ENCODE measurements around the gene CCDC192.

GRCh38 chr5:127671218-127671617 is 32.0 kb upstream of the CCDC192 start:
- TF ChIP-seq POLR2AphosphoS5 (IDR thresholded peaks at IDR 0.05; ENCODE audit: low read depth) (no peak), JUNB (IDR thresholded peaks at IDR 0.05; ENCODE audit: unreplicated experiment) (no peak), CTCF (conservative IDR thresholded peaks at IDR 0.05; ENCODE audit: low read depth in 2 of 2) (no peak), EZH2phosphoT487 (IDR thresholded peaks at IDR 0.05; ENCODE audit: unreplicated experiment) (no peak), ZNF462 (CRISPR knock-in tag; IDR thresholded peaks at IDR 0.05) (no peak), EZH2 (IDR thresholded peaks at IDR 0.05; ENCODE audit: low read depth, unreplicated experiment) (no peak), CREB1 (CRISPR knock-in tag; IDR thresholded peaks at IDR 0.05; ENCODE audit: low read depth) (no peak), STAT1 (IDR thresholded peaks at IDR 0.05; ENCODE audit: unreplicated experiment) (no peak), NANOG (IDR thresholded peaks at IDR 0.05; ENCODE audit: borderline replicate concordance) (no peak)
- TF ChIP-seq, protein P1, sequence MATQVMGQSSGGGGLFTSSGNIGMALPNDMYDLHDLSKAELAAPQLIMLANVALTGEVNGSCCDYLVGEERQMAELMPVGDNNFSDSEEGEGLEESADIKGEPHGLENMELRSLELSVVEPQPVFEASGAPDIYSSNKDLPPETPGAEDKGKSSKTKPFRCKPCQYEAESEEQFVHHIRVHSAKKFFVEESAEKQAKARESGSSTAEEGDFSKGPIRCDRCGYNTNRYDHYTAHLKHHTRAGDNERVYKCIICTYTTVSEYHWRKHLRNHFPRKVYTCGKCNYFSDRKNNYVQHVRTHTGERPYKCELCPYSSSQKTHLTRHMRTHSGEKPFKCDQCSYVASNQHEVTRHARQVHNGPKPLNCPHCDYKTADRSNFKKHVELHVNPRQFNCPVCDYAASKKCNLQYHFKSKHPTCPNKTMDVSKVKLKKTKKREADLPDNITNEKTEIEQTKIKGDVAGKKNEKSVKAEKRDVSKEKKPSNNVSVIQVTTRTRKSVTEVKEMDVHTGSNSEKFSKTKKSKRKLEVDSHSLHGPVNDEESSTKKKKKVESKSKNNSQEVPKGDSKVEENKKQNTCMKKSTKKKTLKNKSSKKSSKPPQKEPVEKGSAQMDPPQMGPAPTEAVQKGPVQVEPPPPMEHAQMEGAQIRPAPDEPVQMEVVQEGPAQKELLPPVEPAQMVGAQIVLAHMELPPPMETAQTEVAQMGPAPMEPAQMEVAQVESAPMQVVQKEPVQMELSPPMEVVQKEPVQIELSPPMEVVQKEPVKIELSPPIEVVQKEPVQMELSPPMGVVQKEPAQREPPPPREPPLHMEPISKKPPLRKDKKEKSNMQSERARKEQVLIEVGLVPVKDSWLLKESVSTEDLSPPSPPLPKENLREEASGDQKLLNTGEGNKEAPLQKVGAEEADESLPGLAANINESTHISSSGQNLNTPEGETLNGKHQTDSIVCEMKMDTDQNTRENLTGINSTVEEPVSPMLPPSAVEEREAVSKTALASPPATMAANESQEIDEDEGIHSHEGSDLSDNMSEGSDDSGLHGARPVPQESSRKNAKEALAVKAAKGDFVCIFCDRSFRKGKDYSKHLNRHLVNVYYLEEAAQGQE (IDR thresholded peaks at IDR 0.05; ENCODE audit: unreplicated experiment): no peak
- TF ChIP-seq, protein P2, sequence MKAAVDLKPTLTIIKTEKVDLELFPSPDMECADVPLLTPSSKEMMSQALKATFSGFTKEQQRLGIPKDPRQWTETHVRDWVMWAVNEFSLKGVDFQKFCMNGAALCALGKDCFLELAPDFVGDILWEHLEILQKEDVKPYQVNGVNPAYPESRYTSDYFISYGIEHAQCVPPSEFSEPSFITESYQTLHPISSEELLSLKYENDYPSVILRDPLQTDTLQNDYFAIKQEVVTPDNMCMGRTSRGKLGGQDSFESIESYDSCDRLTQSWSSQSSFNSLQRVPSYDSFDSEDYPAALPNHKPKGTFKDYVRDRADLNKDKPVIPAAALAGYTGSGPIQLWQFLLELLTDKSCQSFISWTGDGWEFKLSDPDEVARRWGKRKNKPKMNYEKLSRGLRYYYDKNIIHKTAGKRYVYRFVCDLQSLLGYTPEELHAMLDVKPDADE (IDR thresholded peaks at IDR 0.05): no peak
